Activated naive CD8-positive, alpha-beta T cell (primary cell): ENCODE measurements around the gene MAML3.

Experiments used
- H3K27ac Mint-ChIP-seq: one replicate; pipeline ENCODE4 v1.8.0; 2021; ENCODE audit warnings: mixed read lengths
- H3K27me3 Mint-ChIP-seq: one replicate; pipeline ENCODE4 v1.8.0; 2021; ENCODE audit warnings: mixed read lengths
- H3K36me3 Mint-ChIP-seq: one replicate; pipeline ENCODE4 v1.8.0; 2021; ENCODE audit warnings: mixed read lengths
- H3K4me1 Mint-ChIP-seq: one replicate; pipeline ENCODE4 v1.8.0; 2021; ENCODE audit warnings: low read depth, mixed read lengths
- H3K4me3 Mint-ChIP-seq: one replicate; pipeline ENCODE4 v1.8.0; 2021; ENCODE audit warnings: mild to moderate bottlenecking, mixed read lengths
- H3K9me3 Mint-ChIP-seq: one replicate; pipeline ENCODE4 v1.8.0; 2021; ENCODE audit warnings: low read depth, mixed read lengths

MAML3 gene

DNA sequence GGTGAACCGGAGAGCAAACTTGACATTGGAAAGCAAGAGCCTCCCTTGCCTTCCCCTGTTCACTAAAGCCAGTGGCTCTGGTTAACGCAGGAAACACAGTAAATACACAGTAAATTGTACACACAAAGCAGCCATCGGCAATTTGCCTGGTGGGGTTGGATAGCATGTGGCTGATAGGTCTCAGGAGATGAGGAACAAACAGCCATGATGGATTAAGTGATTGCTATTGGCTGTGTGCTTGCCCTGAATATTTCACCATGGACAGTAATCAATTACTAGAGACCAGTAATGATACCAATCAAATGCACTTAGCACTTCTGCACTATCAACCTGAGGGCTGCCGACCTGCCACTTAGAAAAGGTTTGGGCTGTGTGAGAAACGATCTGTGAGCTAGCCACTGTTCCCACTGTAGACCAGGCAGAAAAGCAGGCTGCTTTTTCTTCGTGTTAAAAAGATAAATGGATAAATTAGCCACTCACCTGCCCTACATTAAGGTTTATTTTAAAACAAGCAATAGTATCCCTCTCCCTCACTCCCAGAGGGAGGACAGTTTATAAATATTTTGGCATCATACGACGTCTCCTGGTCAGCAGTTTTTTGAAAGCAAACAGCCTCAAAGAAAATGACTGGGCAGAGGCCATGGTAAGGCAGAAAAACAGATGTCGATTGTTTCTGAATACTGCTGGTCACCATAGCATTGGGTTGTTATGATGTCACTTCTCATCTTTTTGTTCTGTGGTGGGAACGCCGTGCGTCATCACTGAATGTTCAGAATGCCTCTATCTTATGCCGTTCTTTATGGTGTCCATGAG, 167.1 kb downstream of the MAML3 start:
- Mint-ChIP-seq H3K27me3 (no peaks in the 10 kb centered on the region), H3K36me3 (peaks cover 13% of the 10 kb centered on the region), H3K4me3 (no peak overlapping the region), H3K4me1 (peaks cover 10% of the 10 kb centered on the region), H3K27ac (no peak overlapping the region), H3K9me3 (peaks cover under 1% of the 10 kb centered on the region)

DNA sequence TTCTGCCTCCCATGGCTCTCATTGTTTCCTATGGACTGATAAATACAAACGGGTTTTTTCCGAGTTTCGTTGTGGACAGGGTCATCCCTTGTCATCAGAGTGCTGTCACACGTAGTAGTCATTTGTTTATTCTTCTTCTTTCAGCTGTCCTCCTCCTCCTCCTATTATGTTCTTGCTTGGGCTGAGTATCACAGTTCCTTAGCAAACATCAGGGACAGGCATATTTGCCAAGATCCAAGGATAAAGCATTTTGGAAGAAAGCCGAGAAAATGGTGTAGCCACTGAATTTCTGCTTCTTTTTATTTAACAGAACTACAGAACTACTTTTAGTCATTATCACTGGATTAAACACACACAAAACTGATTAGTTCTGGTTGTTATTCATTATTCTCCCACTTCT, 167.9 kb downstream of the MAML3 start:
- Mint-ChIP-seq H3K27me3 (no peaks in the 10 kb centered on the region), H3K36me3 (peaks cover 13% of the 10 kb centered on the region), H3K4me3 (no peak overlapping the region), H3K9me3 (no peaks in the 10 kb centered on the region), H3K4me1 (peaks cover 10% of the 10 kb centered on the region), H3K27ac (no peak overlapping the region)

DNA sequence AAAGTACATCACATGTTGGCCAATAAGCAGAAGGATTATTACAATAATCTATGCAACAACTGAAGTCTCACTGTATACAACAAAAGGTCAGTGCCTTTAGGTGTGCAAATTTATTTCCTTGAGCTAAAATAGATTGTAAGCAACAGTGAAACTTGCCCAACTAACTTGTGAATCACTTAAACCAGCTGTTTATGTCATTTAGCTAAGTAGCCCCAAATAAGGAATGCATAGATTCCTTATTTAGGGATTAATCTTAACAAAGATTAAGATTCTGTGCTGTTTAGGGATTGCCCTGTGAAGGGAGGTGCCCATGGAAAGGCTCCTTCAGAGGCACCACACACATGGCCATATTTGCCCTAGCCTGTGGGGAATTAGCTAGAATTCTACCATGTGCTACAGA, 168.6 kb downstream of the MAML3 start:
- peaks cover 13% of the 10 kb centered on the region for H3K36me3 Mint-ChIP-seq
- H3K9me3 Mint-ChIP-seq = no peaks in the 10 kb centered on the region
- H3K4me1 Mint-ChIP-seq = peaks cover 10% of the 10 kb centered on the region
- H3K4me3 Mint-ChIP-seq = no peak overlapping the region
- H3K27me3 Mint-ChIP-seq = no peaks in the 10 kb centered on the region
- no peak overlapping the region for H3K27ac Mint-ChIP-seq

DNA sequence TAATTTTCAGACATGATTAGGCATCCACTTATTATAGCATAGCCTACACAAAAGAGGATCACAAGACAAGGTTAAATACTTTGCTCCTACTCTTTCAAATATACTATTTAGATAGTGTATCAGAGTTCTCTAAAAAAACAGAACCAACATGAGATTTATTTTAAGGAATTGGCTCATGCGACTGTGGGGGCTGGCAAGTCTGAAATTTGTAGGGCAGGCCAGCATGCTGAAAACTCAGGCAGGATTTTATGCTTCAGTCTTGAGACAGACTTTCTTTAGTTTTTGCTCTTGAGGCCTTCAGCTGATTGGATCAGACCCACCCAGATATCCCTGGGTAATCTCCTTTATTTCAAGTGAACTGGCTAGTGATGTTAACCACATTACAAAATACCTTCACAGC, 169.5 kb downstream of the MAML3 start:
- Mint-ChIP-seq H3K36me3 (peaks cover 13% of the 10 kb centered on the region), H3K4me1 (peaks cover 10% of the 10 kb centered on the region), H3K9me3 (no peaks in the 10 kb centered on the region), H3K4me3 (no peak overlapping the region), H3K27ac (no peak overlapping the region), H3K27me3 (no peaks in the 10 kb centered on the region)

DNA sequence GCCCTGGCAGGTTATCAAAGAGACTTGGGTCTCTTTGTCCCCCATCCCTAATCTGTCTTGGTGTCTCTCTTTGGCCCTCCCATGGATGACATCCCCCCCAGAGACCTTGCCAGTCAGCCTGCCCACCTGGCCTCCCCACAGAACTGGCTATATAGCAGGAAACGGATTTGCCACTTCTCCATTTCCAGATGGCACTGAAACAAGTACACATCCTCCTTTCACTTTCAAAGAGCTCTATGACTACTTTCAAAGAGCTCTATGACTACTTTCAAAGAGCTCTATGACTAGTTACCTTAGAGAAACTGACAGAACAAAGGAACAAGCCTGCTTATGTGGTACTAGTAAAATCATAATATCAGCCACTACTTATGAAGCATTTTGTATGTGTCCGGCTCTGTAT, 175.3 kb downstream of the MAML3 start:
- Mint-ChIP-seq H3K36me3 (peaks cover 4% of the 10 kb centered on the region), H3K27ac (peak overlapping the region; percentile 55), H3K4me3 (no peak overlapping the region), H3K4me1 (peaks cover 17% of the 10 kb centered on the region), H3K27me3 (no peaks in the 10 kb centered on the region), H3K9me3 (no peaks in the 10 kb centered on the region)

DNA sequence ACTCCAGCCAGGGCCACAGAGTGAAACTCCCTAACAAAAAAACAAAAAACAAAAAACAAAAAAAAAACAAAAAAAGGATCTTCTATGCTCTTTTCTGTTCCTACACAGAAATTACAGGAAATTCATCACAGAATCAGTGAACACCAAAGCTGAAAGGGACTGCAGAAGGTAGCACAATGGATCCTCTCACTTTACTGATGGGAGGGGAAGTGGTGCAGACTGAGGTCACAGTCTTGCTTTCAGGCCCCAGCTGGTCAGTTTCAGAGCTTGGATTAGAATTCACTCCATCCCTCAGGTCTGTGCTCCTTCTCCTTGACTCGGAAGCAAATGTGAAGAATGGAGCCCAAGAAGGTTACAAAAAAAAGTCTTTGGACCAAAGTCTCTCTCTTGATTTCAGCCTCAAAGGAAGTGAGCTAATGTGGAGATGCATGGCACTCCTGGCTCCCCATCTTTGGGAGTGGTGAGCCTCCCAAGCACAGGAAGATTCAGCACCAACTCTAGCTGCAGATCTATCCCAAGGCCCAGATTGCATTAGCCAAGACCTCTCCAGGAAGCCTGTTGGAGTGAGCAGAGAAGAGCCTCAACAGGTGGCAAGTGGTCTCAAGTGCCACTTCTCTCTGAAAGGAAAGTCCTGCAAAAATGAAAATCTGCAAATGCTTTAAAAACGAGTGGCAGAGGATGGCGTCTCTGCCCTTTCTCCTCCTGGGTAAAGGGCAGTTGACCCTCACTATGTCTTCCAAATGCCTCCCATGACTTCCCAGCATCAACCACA, 176.0 kb downstream of the MAML3 start:
- no peaks in the 10 kb centered on the region for H3K27me3 Mint-ChIP-seq
- no peak overlapping the region for H3K4me3 Mint-ChIP-seq
- H3K36me3 Mint-ChIP-seq = peaks cover 2% of the 10 kb centered on the region
- peaks cover 17% of the 10 kb centered on the region for H3K4me1 Mint-ChIP-seq
- H3K27ac Mint-ChIP-seq = no peak overlapping the region
- no peaks in the 10 kb centered on the region for H3K9me3 Mint-ChIP-seq

DNA sequence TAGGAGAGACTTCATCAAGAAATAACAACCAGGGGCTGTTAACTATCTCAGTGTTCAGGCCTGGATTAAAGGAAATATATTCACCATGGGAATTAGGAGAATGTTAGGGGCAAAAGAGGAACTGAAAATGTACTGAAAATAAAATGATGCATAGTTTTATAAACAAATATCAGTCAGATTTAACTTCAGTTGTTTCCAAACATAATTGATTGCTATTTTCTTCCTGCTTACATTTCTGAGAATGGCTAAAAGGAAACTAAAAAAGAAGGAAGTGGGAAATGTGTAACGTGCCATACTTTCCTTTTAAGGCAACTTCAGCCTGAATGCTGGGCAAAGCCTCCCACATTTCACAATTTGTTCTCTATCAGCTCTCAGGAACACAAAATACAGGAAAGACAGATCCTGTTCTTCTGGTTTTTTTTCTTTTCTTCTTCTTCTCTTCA, 178.1 kb downstream of the MAML3 start:
- peaks cover 2% of the 10 kb centered on the region for H3K36me3 Mint-ChIP-seq
- no peaks in the 10 kb centered on the region for H3K9me3 Mint-ChIP-seq
- no peaks in the 10 kb centered on the region for H3K27me3 Mint-ChIP-seq
- H3K27ac Mint-ChIP-seq = no peak overlapping the region
- peaks cover 17% of the 10 kb centered on the region for H3K4me1 Mint-ChIP-seq
- H3K4me3 Mint-ChIP-seq = no peak overlapping the region

DNA sequence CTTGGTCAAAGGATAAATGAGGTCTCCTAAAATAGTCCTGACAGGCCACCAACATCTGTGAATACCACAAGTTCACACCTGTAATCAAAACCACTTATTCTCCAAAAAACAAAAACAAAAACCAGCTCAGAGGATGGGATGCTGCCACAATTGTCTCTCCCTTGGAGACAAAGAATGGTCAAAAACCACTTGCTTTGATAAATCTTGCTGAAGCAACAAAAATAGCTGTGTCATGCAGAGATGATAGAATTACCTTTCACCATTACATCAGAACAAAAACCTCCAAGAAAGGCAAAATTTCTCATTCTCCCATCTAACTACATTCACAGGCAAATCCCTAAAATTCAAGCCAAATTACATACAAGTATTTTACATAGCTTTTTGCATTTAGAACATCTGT, 180.4 kb downstream of the MAML3 start:
- no peak overlapping the region for H3K4me3 Mint-ChIP-seq
- H3K27me3 Mint-ChIP-seq = no peaks in the 10 kb centered on the region

DNA sequence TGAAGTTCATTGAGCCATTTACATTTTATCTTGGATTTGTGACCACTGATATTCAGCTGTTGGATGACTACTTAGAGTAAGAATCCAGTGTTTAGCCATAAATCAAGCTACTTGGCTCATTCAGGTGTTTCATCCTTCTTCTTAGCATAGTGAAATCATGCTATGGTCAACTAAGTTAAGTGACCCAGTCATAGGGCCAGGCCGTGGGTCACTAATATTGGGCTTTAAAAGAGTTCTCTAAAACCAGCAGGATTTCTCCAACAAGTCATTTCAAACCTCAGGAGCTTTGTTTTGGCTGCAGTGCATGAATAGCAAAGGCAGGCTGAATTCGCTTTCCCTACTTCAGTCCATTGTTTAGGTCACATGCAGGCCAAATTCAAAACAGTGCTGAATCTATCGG, 181.0 kb downstream of the MAML3 start:
- Mint-ChIP-seq H3K9me3 (no peaks in the 10 kb centered on the region), H3K27ac (no peak overlapping the region), H3K4me1 (peaks cover 3% of the 10 kb centered on the region), H3K36me3 (no peaks in the 10 kb centered on the region), H3K4me3 (no peak overlapping the region), H3K27me3 (no peaks in the 10 kb centered on the region)

More for the DNA sequence above, 180.4 kb downstream of the MAML3 start:
- H3K4me1 Mint-ChIP-seq = peaks cover 6% of the 10 kb centered on the region
- peaks cover under 1% of the 10 kb centered on the region for H3K36me3 Mint-ChIP-seq
- no peak overlapping the region for H3K27ac Mint-ChIP-seq
- no peaks in the 10 kb centered on the region for H3K9me3 Mint-ChIP-seq

DNA sequence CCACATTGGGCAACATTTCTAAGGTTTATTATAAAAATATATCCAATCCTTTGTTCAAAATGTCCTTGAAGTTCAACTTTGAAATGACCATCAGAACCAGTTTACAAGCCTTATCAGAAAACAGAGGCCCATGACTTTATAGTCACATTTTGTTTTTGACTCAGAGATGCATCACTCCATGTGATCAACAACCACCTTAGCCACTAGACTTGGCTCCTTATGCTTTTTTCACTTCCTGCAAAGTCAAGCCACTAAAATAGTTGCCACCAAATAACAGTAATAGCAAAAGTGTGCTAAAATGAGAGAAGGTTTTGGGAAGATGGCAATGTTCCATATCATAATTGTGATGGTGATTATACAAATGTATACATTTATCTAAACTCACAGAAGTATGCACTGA, 181.7 kb downstream of the MAML3 start:
- H3K36me3 Mint-ChIP-seq = no peaks in the 10 kb centered on the region
- peaks cover 3% of the 10 kb centered on the region for H3K4me1 Mint-ChIP-seq
- H3K4me3 Mint-ChIP-seq = no peak overlapping the region
- no peaks in the 10 kb centered on the region for H3K27me3 Mint-ChIP-seq
- no peaks in the 10 kb centered on the region for H3K9me3 Mint-ChIP-seq
- H3K27ac Mint-ChIP-seq = no peak overlapping the region

DNA sequence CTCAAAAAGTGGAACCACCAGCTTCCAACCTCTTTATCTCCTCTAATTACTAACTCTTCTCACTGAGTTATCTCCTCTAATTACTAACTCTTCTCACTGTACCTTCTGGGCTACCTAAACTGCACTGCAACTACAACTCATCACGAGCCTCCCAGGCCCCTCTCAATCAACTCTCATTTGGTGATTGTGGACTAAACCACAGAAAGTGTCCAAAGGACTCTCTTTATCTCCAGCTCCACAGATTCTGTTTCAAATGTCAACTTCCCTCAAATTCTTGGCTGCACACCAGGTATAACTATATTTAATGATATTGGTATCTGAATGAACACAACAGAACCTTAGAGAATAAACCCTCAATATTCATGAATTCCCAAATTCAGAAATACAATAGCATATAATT, 182.9 kb downstream of the MAML3 start:
- Mint-ChIP-seq H3K4me1 (peaks cover 2% of the 10 kb centered on the region), H3K9me3 (no peaks in the 10 kb centered on the region), H3K27me3 (no peaks in the 10 kb centered on the region)

DNA sequence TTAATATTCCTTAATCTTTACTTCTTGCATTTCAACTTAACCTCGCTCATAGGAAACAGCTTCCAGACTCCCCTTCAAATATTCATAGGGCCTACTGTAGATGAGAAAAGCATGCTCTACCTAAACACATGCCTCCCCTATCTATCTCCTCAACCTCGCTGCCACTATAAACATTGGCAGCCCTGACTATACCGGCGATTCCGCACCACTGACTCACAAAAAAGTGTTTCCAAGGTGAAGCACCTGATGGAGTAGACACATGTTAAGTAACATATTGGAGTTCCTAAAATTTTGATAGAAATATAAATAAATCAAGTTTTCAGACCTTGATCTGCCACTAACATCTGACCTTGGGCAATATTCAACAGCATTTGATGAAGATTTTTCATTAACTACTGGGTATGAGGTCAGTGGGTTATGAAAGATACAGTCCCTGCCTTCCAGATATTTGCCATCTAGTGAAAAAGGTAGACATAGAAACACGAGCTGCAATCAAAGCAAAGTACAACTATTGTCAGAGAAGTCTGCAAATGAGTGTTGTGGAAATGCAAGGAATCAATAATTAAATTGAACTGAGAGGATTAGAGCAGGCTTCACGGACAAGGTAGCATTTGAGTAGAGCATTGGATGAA, 184.2 kb downstream of the MAML3 start:
- no peak overlapping the region for H3K27ac Mint-ChIP-seq
- no peaks in the 10 kb centered on the region for H3K4me1 Mint-ChIP-seq
- no peaks in the 10 kb centered on the region for H3K27me3 Mint-ChIP-seq
- no peak overlapping the region for H3K4me3 Mint-ChIP-seq
- no peaks in the 10 kb centered on the region for H3K36me3 Mint-ChIP-seq
- no peaks in the 10 kb centered on the region for H3K9me3 Mint-ChIP-seq

More for the DNA sequence above, 182.9 kb downstream of the MAML3 start:
- Mint-ChIP-seq H3K36me3 (no peaks in the 10 kb centered on the region), H3K4me3 (no peak overlapping the region), H3K27ac (no peak overlapping the region)

DNA sequence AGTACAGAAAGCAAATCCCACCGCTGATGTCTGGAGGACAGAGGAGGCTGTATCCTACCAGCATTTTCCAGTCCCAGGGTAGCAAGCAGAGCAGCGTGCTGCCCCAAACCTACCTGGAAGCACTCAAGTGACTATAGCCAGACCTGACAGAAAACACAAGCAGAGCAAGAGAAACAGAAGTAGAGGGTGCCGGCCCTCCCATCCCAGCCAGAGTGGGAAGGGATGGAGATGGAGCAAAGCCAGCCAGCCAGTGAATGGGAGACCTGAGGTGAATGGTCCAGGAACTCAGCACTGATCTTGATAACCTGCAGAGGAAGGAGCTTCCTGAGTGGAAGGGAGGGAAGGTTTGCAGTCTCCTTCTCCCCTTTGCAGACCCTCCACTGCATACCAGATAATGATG, 185.2 kb downstream of the MAML3 start:
- H3K36me3 Mint-ChIP-seq = peaks cover 2% of the 10 kb centered on the region
- H3K4me3 Mint-ChIP-seq = no peak overlapping the region
- H3K9me3 Mint-ChIP-seq = no peaks in the 10 kb centered on the region
- no peak overlapping the region for H3K27ac Mint-ChIP-seq
- H3K27me3 Mint-ChIP-seq = no peaks in the 10 kb centered on the region
- H3K4me1 Mint-ChIP-seq = peaks cover 3% of the 10 kb centered on the region

DNA sequence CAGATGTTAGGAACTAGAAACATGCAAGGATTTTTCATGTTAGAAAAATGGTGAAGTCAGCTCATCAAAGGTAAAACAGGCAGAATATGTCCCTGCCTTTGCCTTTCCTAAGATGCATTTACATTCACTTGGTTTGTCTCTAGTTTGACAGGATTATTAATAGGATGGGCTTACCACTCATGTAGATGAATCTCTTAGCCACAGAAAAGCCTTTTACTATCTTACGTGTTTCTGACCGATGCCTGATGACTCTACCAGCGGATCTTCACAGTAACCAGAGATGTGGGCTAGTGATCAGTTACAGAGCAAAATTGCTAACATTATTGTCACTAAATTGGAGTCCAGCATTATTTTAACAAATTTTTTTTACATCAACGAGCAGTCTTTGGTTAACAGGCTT, 187.6 kb downstream of the MAML3 start:
- H3K27ac Mint-ChIP-seq = no peak overlapping the region
- H3K36me3 Mint-ChIP-seq = peaks cover 2% of the 10 kb centered on the region
- no peak overlapping the region for H3K4me3 Mint-ChIP-seq
- H3K9me3 Mint-ChIP-seq = no peaks in the 10 kb centered on the region
- peaks cover 3% of the 10 kb centered on the region for H3K4me1 Mint-ChIP-seq
- H3K27me3 Mint-ChIP-seq = no peaks in the 10 kb centered on the region

DNA sequence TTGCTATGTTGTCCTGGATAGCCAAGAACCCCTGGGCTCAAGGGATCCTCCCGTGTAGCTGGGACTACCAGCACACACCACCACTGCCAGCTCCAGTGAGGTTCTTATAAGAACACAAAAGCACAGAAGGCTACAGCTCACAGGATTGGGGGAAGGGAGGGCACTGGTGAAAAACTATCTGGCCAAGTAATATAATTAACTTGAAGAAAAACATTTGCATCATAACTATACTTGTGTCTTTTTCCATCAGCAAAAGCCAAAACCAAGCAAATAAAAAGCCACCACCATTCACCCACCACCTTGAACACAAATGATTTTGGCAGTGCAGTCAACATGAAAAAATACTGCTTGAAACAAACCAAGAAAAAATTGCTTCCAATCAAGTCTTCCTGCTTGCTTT, 188.2 kb downstream of the MAML3 start:
- Mint-ChIP-seq H3K9me3 (no peaks in the 10 kb centered on the region), H3K4me1 (peaks cover 3% of the 10 kb centered on the region), H3K27me3 (no peaks in the 10 kb centered on the region), H3K27ac (no peak overlapping the region), H3K4me3 (no peak overlapping the region), H3K36me3 (peaks cover 2% of the 10 kb centered on the region)
